Ascending aorta (tissue), 2 donors: ENCODE data around the gene SNX25. TPM values are rescaled to one million over a fixed set of nuclear protein-coding genes. Genes with fewer than 3 reads are reported as not detected.

Experiments used
- DNase-seq, 2 donors: peaks; one replicate each; pipeline ENCODE4 v3.0.0-alpha.2; 2019; ENCODE audit warnings: low spot score in 2 of 2
- H3K27ac ChIP-seq, 2 donors: fragments of 200-600 bp; sonication (generic); one replicate each; pipeline ENCODE4 v1.5.1; 2016 to 2017; ENCODE audit warnings: mild to moderate bottlenecking in 1 of 2
- H3K27me3 ChIP-seq: fragments of 200-600 bp; sonication (generic); one replicate; pipeline ENCODE4 v1.5.1; 2017
- H3K36me3 ChIP-seq, 2 donors: fragments of 200-600 bp; sonication (generic); one replicate each; pipeline ENCODE4 v1.5.1; 2016
- H3K4me1 ChIP-seq, 2 donors: fragments of 200-600 bp; sonication (generic); one replicate each; pipeline ENCODE4 v1.5.1; 2016 to 2017; ENCODE audit warnings: mild to moderate bottlenecking in 1 of 2
- H3K4me3 ChIP-seq, 2 donors: fragments of 200-600 bp; sonication (generic); one replicate each; pipeline ENCODE4 v1.5.1; 2016 to 2017; ENCODE audit warnings: mild to moderate bottlenecking in 1 of 2
- H3K9me3 ChIP-seq, 2 donors: fragments of 200-600 bp; sonication (generic); one replicate each; pipeline ENCODE4 v1.5.1; 2016
- CTCF ChIP-seq, 3 experiments: fragments of 200-600 bp in 2 of 3; fragments of 450-650 bp in 1 of 3; sonication (generic) in 2 of 3; IDR thresholded peaks; one replicate each; pipeline ENCODE4 v1.5.1; 2016 to 2019; ENCODE audit warnings: antibody characterized with exemption in 3 of 3, mild to moderate bottlenecking in 1 of 3, moderate library complexity in 1 of 3
- intact Hi-C: fragments of 100-400 bp; cut with DNase I; formaldehyde crosslinking; loops from one replicate; pipeline ENCODE4 v1.15.1; 2023
- total RNA-seq: library from RNA; depleted of rRNA; stranded (reverse); fragments of >200 nt; gene quantifications from one replicate; pipeline ENCODE4 v1.1.0, GENCODE V29; 2016

SNX25 gene
- total RNA-seq, 1 donor from 2014 or later, result 18.7 TPM

- no peaks in the 10 kb centered on the region for H3K27me3 ChIP-seq
- peaks cover 3 to 13% of the 10 kb centered on the region in 2 donors for H3K36me3 ChIP-seq
- DNase-seq, result no peak
- H3K27ac ChIP-seq, result no peak overlapping the region
- TF ChIP-seq CTCF (IDR thresholded peaks at IDR 0.05), result no peak
- H3K9me3 ChIP-seq, result no peaks in the 10 kb centered on the region
- intact Hi-C loops, result no loop called here
- H3K4me3 ChIP-seq, result no peak overlapping the region
- H3K4me1 ChIP-seq, result peaks cover 0 to 8% of the 10 kb centered on the region in 2 donors
Observed at GRCh38 chr4:185270885-185271284, 61.5 kb downstream of the SNX25 start.

- DNase-seq, result no peak
- H3K27ac ChIP-seq, result no peak overlapping the region
- H3K4me1 ChIP-seq, result peaks cover 0 to 8% of the 10 kb centered on the region in 2 donors
- peaks cover 3 to 9% of the 10 kb centered on the region in 2 donors for H3K36me3 ChIP-seq
- TF ChIP-seq CTCF (IDR thresholded peaks at IDR 0.05), result no peak
- no peak overlapping the region for H3K4me3 ChIP-seq
- intact Hi-C loops, result no loop called here
- no peaks in the 10 kb centered on the region for H3K9me3 ChIP-seq
- no peaks in the 10 kb centered on the region for H3K27me3 ChIP-seq
Observed at GRCh38 chr4:185272245-185272644, 62.8 kb downstream of the SNX25 start.

- TF ChIP-seq CTCF (IDR thresholded peaks at IDR 0.05), result no peak
- no peaks in the 10 kb centered on the region for H3K36me3 ChIP-seq
- intact Hi-C loops, result no loop called here
- H3K4me3 ChIP-seq, result no peak overlapping the region
- H3K9me3 ChIP-seq, result no peaks in the 10 kb centered on the region
- peaks cover 0 to 11% of the 10 kb centered on the region in 2 donors for H3K4me1 ChIP-seq
- no peaks in the 10 kb centered on the region for H3K27me3 ChIP-seq
- DNase-seq, result no peak
- H3K27ac ChIP-seq, result no peak overlapping the region
Observed at GRCh38 chr4:185275501-185275900, 66.1 kb downstream of the SNX25 start.

GRCh38 chr4:185276036-185276435, 66.6 kb downstream of the SNX25 start:
- no peaks in the 10 kb centered on the region for H3K9me3 ChIP-seq
- no peak for TF ChIP-seq CTCF (IDR thresholded peaks at IDR 0.05)
- H3K4me3 ChIP-seq, result no peak overlapping the region
- DNase-seq, result no peak
- H3K36me3 ChIP-seq, result no peaks in the 10 kb centered on the region
- intact Hi-C loops, result no loop called here
- peaks cover 0 to 11% of the 10 kb centered on the region in 2 donors for H3K4me1 ChIP-seq
- no peaks in the 10 kb centered on the region for H3K27me3 ChIP-seq
- no peak overlapping the region for H3K27ac ChIP-seq

- peaks cover 0 to 11% of the 10 kb centered on the region in 2 donors for H3K4me1 ChIP-seq
- TF ChIP-seq CTCF (IDR thresholded peaks at IDR 0.05), result no peak
- no peak overlapping the region for H3K27ac ChIP-seq
- no peaks in the 10 kb centered on the region for H3K27me3 ChIP-seq
- no peak overlapping the region for H3K4me3 ChIP-seq
- H3K9me3 ChIP-seq, result no peaks in the 10 kb centered on the region
- H3K36me3 ChIP-seq, result no peaks in the 10 kb centered on the region
- DNase-seq, result no peak
- intact Hi-C loops, result no loop called here
Observed at GRCh38 chr4:185278716-185279115, 69.3 kb downstream of the SNX25 start.

GRCh38 chr4:185280608-185281007, 71.2 kb downstream of the SNX25 start:
- H3K4me1 ChIP-seq, result peaks cover 0 to 3% of the 10 kb centered on the region in 2 donors
- no peaks in the 10 kb centered on the region for H3K36me3 ChIP-seq
- no peaks in the 10 kb centered on the region for H3K9me3 ChIP-seq
- intact Hi-C loops, result no loop called here
- peak overlapping the region in 1 of 2 donors; percentile 37 for H3K27ac ChIP-seq
- no peak for TF ChIP-seq CTCF (IDR thresholded peaks at IDR 0.05)
- H3K27me3 ChIP-seq, result no peaks in the 10 kb centered on the region
- no peak for DNase-seq
- H3K4me3 ChIP-seq, result no peak overlapping the region
